Kidney epithelial cell (primary cell): Measurements from ENCODE around the gene FBLN5. TPM values are rescaled to one million over a fixed set of nuclear protein-coding genes. Genes with fewer than 3 reads are reported as not detected.

ENCODE experiments used
- DNase-seq: peaks from one replicate; pipeline ENCODE4 v3.0.0-alpha.2; 2010; ENCODE audit warnings: low read depth
- H3K27me3 ChIP-seq: 2 replicates; pipeline ENCODE4 v1.6.0; 2011; ENCODE audit warnings: low read length; ENCODE audit not compliant: control insufficient read depth, insufficient read depth
- H3K36me3 ChIP-seq: 2 replicates; pipeline ENCODE4 v1.5.1; 2011; ENCODE audit warnings: low read length; ENCODE audit not compliant: control insufficient read depth, insufficient read depth
- H3K4me3 ChIP-seq: 2 replicates; pipeline ENCODE4 v1.5.1; 2011; ENCODE audit warnings: low read depth, mild to moderate bottlenecking, control low read depth, low read length
- CTCF ChIP-seq: IDR thresholded peaks from 2 replicates; pipeline ENCODE4 v1.5.1; 2011; ENCODE audit warnings: mild to moderate bottlenecking, moderate library complexity, low read length, control low read depth, inconsistent platforms; ENCODE audit not compliant: insufficient read depth, poor library complexity, severe bottlenecking
- total RNA-seq: library from RNA; depleted of rRNA; stranded (reverse); fragments of >200 nt; gene quantifications from 2 replicates; pipeline ENCODE4 v1.2.3, GENCODE V29; 2015

The FBLN5 gene
- total RNA-seq, 1 donor from 2014 or later = 4.8 TPM

- no peak for DNase-seq
- TF ChIP-seq CTCF = no peak
- Histone ChIP-seq H3K27me3 (no peaks in the 10 kb centered on the region), H3K36me3 (no peaks in the 10 kb centered on the region), H3K4me3 (no peak overlapping the region)
These were observed 62.3 kb downstream of the FBLN5 start for GRCh38 chr14:91885113-91885712.

GRCh38 chr14:91884664-91885063 is 62.8 kb downstream of the FBLN5 start:
- Histone ChIP-seq H3K4me3 (no peak overlapping the region), H3K27me3 (no peaks in the 10 kb centered on the region), H3K36me3 (no peaks in the 10 kb centered on the region)
- no peak for DNase-seq
- no peak for TF ChIP-seq CTCF

GRCh38 chr14:91883753-91884152 is 63.7 kb downstream of the FBLN5 start:
- Histone ChIP-seq H3K27me3 (peaks cover 2% of the 10 kb centered on the region), H3K36me3 (no peaks in the 10 kb centered on the region), H3K4me3 (no peak overlapping the region)
- TF ChIP-seq CTCF = no peak
- DNase-seq = no peak

- Histone ChIP-seq H3K4me3 (no peak overlapping the region), H3K27me3 (peaks cover 2% of the 10 kb centered on the region), H3K36me3 (no peaks in the 10 kb centered on the region)
- TF ChIP-seq CTCF = no peak
- DNase-seq = no peak
These were observed 64.7 kb downstream of the FBLN5 start for GRCh38 chr14:91882776-91883175.

GRCh38 chr14:91882369-91882768 is 65.1 kb downstream of the FBLN5 start:
- Histone ChIP-seq H3K4me3 (no peak overlapping the region), H3K36me3 (no peaks in the 10 kb centered on the region), H3K27me3 (peaks cover 2% of the 10 kb centered on the region)
- no peak for DNase-seq
- TF ChIP-seq CTCF = no peak

- Histone ChIP-seq H3K4me3 (no peak overlapping the region), H3K36me3 (no peaks in the 10 kb centered on the region), H3K27me3 (peaks cover 2% of the 10 kb centered on the region)
- no peak for DNase-seq
- TF ChIP-seq CTCF = no peak
These were observed 68.3 kb downstream of the FBLN5 start for GRCh38 chr14:91879196-91879595.
